OCI-LY7 (cell line): ENCODE measurements around the gene ZNF544. TPM values are rescaled to one million over a fixed set of nuclear protein-coding genes. Genes with fewer than 3 reads are reported as not detected.

Experiments
- BruUV-seq: library from RNA; stranded (reverse); fragments of 400-500 nt; replicated peaks from 2 replicates; lab custom pipeline; 2021; lab: Mats Ljungman, UMichigan
- CTCF ChIA-PET: fragments of 300-600 bp; sonication (Branson Sonifier 250); formaldehyde crosslinking; loops from one replicate; lab custom pipeline; 2022; ENCODE audit warnings: antibody characterized with exemption; ENCODE audit not compliant: unreplicated experiment; lab: Charles Lee
- POLR2A ChIA-PET: fragments of 300-600 bp; sonication (Branson Sonifier 250); formaldehyde crosslinking; loops from one replicate; lab custom pipeline; 2022; ENCODE audit warnings: antibody characterized with exemption; lab: Charles Lee
- DNase-seq: peaks from one replicate; pipeline ENCODE4 v3.0.0-alpha.2; 2015; ENCODE audit warnings: low spot score
- H2AFZ ChIP-seq: fragments of 200-600 bp; sonication (generic), shearing (Covaris generic); 2 replicates; pipeline ENCODE4 v1.6.1; 2014; ENCODE audit warnings: mild to moderate bottlenecking, antibody characterized with exemption, low read length, moderate library complexity
- H3K27ac ChIP-seq: fragments of 200-600 bp; sonication (generic); 2 replicates; pipeline ENCODE4 v1.5.1; 2014; ENCODE audit warnings: mixed run types, low read depth, mild to moderate bottlenecking, moderate library complexity, low read length, inconsistent platforms; ENCODE audit not compliant: poor library complexity, severe bottlenecking
- H3K36me3 ChIP-seq: fragments of 200-600 bp; sonication (generic); 2 replicates; pipeline ENCODE4 v1.6.1; 2014; ENCODE audit warnings: mild to moderate bottlenecking, antibody characterized with exemption, low read length, moderate library complexity, mixed read lengths; ENCODE audit not compliant: insufficient read depth
- H3K4me1 ChIP-seq: fragments of 200-600 bp; sonication (generic); 2 replicates; pipeline ENCODE4 v1.5.1; 2014; ENCODE audit warnings: mild to moderate bottlenecking, low read length; ENCODE audit not compliant: insufficient read depth, poor library complexity, severe bottlenecking
- H3K4me2 ChIP-seq: fragments of 200-600 bp; sonication (generic); 2 replicates; pipeline ENCODE4 v1.6.1; 2014; ENCODE audit warnings: mild to moderate bottlenecking, low read length
- H3K4me3 ChIP-seq: fragments of 200-600 bp; sonication (generic); 2 replicates; pipeline ENCODE4 v1.5.1; 2014; ENCODE audit warnings: mild to moderate bottlenecking, low read depth, low read length; ENCODE audit not compliant: poor library complexity, severe bottlenecking
- H3K79me2 ChIP-seq: fragments of 200-600 bp; sonication (generic); 2 replicates; pipeline ENCODE4 v1.6.1; 2016; ENCODE audit warnings: low read depth, mild to moderate bottlenecking, low read length, moderate library complexity, mixed read lengths; ENCODE audit not compliant: insufficient read depth
- H3K9me2 ChIP-seq: fragments of 200-600 bp; sonication (generic); 2 replicates; pipeline ENCODE4 v1.6.1; 2016; ENCODE audit warnings: mild to moderate bottlenecking, low read length, mixed read lengths; ENCODE audit not compliant: insufficient read depth
- H3K9me3 ChIP-seq: fragments of 200-600 bp; sonication (generic); 2 replicates; pipeline ENCODE4 v1.6.1; 2014; ENCODE audit warnings: mild to moderate bottlenecking, mixed run types, low read length, mixed read lengths
- H4K20me1 ChIP-seq: fragments of 200-600 bp; sonication (generic); 2 replicates; pipeline ENCODE4 v1.6.1; 2014; ENCODE audit warnings: mild to moderate bottlenecking, antibody characterized with exemption, low read length, moderate library complexity, mixed read lengths; ENCODE audit not compliant: insufficient read depth
- CTCF ChIP-seq: fragments of 200-600 bp; sonication (generic); conservative IDR thresholded peaks from 2 replicates; pipeline ENCODE4 v1.5.1; 2014; ENCODE audit warnings: mild to moderate bottlenecking, antibody characterized with exemption, low read length, moderate library complexity, mixed read lengths
- EZH2phosphoT487 ChIP-seq: fragments of 200-600 bp; sonication (generic); IDR thresholded peaks from 2 replicates; pipeline ENCODE4 v1.6.1; 2018; ENCODE audit warnings: low read depth, borderline replicate concordance, mild to moderate bottlenecking, mixed run types, antibody characterized with exemption, low read length, moderate library complexity, mixed read lengths
- intact Hi-C: fragments of 100-400 bp; cut with micrococcal nuclease; formaldehyde crosslinking; loops from one replicate; pipeline ENCODE4 v1.10.0; 2022; ENCODE audit not compliant: unreplicated experiment
- total RNA-seq, 2 experiments: library from RNA; depleted of rRNA in 1 of 2; stranded (reverse); fragments of >200 nt in 1 of 2; shearing (Covaris generic) in 1 of 2; gene quantifications; 2 replicates each; pipeline ENCODE4 v1.2.3, GENCODE V29; 2014 to 2022

ZNF544 gene
- total RNA-seq, 2 experiments from 2014 or later: 34.1 to 37.3 TPM

DNA sequence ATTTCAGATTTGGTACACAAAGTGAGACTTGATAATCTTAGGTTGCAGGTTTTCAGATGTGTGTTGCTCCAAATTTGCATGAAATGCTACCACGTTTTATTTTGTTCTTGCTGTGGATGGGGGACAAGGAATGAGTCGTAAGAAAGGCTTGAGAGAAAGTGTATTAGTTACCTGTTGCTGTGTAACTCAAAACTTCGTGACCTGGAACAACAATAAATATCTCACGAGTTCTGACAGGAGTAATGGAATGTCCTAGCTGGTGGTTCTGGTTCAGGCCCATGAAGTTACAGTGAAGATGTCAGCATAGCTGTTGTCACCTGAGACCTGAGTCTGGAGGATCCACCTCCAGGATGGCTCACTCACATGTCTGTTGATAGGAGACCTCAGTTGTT lies 51.2 kb downstream of the ZNF544 start:
- peaks cover 49% of the 10 kb centered on the region for H3K36me3 ChIP-seq
- CTCF ChIA-PET: no interaction called here
- no peaks in the 10 kb centered on the region for H4K20me1 ChIP-seq
- TF ChIP-seq CTCF: no peak
- intact Hi-C loops: loop anchor here (2.0 kb wide), 4 partner anchors 25 to 97 kb away; partner anchors contain the start of genes ERVK3-1, ZNF274 and ZSCAN22
- peak overlapping the region; percentile 83 for H3K4me3 ChIP-seq
- no peaks in the 10 kb centered on the region for H3K9me2 ChIP-seq
- peak overlapping the region; percentile 92 for H3K4me2 ChIP-seq
- no peak for DNase-seq
- POLR2A ChIA-PET: interaction anchor here (0.7 kb wide), 1 partner anchor 144 kb away, joined by 3 read pairs; no protein-coding TSS in a partner anchor
- H3K27ac ChIP-seq: no peak overlapping the region
- H2AFZ ChIP-seq: no peak overlapping the region
- peaks cover 18% of the 10 kb centered on the region for H3K4me1 ChIP-seq
- H3K79me2 ChIP-seq: peaks cover 37% of the 10 kb centered on the region
- H3K9me3 ChIP-seq: peaks cover 10% of the 10 kb centered on the region
- BruUV-seq: TSS peak; percentile 69

DNA sequence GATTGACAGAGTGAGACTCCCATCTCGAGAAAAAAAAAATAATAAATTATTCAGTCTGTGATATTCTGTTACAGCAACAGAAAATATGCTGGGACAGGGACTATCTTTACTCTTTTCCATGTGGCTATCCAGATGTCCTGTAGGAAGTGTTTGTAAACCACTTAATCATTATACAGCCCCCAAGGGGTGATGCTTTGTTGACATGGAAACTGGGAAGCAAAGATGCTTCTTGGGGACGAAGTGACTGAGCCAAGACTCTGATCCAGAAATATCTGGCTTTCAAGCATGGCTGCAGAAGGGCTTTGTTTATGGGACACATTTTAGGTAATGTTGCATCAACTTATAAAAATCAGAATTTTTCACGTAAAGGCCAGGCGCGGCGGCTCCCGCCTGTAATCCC lies 55.5 kb downstream of the ZNF544 start:
- ChIA-PET POLR2A (interaction anchor here (1.2 kb wide), 1 partner anchor 606 kb away, joined by 3 read pairs; no protein-coding TSS in a partner anchor), CTCF (no interaction called here)
- no peaks in the 10 kb centered on the region for H3K9me2 ChIP-seq
- intact Hi-C loops: no loop called here
- peaks cover 29% of the 10 kb centered on the region for H3K79me2 ChIP-seq
- H3K4me1 ChIP-seq: peaks cover 12% of the 10 kb centered on the region
- H3K4me3 ChIP-seq: no peak overlapping the region
- TF ChIP-seq EZH2phosphoT487 (no peak), CTCF (no peak)
- no peak for DNase-seq
- H3K4me2 ChIP-seq: no peak overlapping the region
- peaks cover 80% of the 10 kb centered on the region for H3K36me3 ChIP-seq
- H2AFZ ChIP-seq: no peak overlapping the region
- peaks cover 10% of the 10 kb centered on the region; the same call in 1 of the 2 replicates for H3K9me3 ChIP-seq
- no peak overlapping the region for H3K27ac ChIP-seq
- H4K20me1 ChIP-seq: no peaks in the 10 kb centered on the region
- BruUV-seq: no TSS peak

DNA sequence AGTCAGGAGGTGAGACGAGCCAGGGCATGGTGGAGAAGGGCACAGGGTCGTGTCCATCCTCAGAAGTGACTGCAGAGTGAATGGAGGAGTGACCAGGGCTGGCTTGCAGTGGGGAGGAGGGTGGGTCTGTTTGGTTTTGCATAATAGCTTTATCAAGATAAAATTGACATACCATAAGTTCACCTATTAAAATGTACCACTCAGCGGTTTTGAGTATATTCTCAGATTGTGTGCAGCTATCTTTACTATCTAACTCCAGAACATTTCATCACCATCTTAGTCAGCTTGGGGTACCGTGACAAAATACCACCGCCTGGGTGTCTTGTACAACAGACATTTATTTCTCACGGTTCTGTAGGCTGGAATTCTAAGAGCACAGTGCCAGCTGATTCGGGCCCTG lies 63.2 kb downstream of the ZNF544 start:
- no peak for DNase-seq
- H3K4me3 ChIP-seq: no peak overlapping the region
- no peaks in the 10 kb centered on the region for H3K9me2 ChIP-seq
- ChIA-PET POLR2A (no interaction called here), CTCF (no interaction called here)
- H2AFZ ChIP-seq: no peak overlapping the region
- H3K4me1 ChIP-seq: no peaks in the 10 kb centered on the region
- no peak overlapping the region for H3K27ac ChIP-seq
- intact Hi-C loops: no loop called here
- H3K4me2 ChIP-seq: no peak overlapping the region
- H4K20me1 ChIP-seq: no peaks in the 10 kb centered on the region
- BruUV-seq: no TSS peak
- no peaks in the 10 kb centered on the region for H3K79me2 ChIP-seq
- peaks cover 11% of the 10 kb centered on the region for H3K9me3 ChIP-seq
- no peak for TF ChIP-seq CTCF
- TF ChIP-seq EZH2phosphoT487: no peak
- H3K36me3 ChIP-seq: peaks cover 95% of the 10 kb centered on the region
